Measurements from ENCODE around the gene TIMMDC1.

DNA sequence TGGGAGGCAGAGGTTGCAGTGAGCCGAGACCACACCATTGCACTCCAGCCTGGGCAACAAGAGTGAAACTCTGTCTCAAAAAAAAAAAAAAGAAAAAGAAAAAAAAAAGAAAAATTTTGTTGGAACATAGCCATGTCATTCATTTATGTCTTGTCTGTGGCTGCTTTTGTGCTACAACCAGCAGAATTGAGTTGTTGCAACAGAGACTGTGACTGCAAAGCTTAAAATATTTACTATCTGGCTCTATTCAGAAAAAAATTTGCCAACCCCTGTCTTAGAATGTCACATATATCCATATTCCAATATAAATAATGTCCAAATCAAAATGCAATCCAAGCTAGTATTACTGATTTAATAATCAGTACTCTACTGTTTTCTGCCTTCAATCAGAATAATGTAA lies 35.9 kb downstream of the TIMMDC1 start:
- TF ChIP-seq, protein P1, sequence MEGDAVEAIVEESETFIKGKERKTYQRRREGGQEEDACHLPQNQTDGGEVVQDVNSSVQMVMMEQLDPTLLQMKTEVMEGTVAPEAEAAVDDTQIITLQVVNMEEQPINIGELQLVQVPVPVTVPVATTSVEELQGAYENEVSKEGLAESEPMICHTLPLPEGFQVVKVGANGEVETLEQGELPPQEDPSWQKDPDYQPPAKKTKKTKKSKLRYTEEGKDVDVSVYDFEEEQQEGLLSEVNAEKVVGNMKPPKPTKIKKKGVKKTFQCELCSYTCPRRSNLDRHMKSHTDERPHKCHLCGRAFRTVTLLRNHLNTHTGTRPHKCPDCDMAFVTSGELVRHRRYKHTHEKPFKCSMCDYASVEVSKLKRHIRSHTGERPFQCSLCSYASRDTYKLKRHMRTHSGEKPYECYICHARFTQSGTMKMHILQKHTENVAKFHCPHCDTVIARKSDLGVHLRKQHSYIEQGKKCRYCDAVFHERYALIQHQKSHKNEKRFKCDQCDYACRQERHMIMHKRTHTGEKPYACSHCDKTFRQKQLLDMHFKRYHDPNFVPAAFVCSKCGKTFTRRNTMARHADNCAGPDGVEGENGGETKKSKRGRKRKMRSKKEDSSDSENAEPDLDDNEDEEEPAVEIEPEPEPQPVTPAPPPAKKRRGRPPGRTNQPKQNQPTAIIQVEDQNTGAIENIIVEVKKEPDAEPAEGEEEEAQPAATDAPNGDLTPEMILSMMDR (IDR thresholded peaks at IDR 0.05) = no peak
- no peak for TF ChIP-seq POLR2A (IDR thresholded peaks at IDR 0.05)
- no peak for TF ChIP-seq POLR2AphosphoS5 (IDR thresholded peaks at IDR 0.05)

Measured in transverse colon (tissue), 4 donors.